Adrenal gland (tissue), 12 donors: ENCODE data around the gene PAIP2B. TPM values are rescaled to one million over a fixed set of nuclear protein-coding genes. Genes with fewer than 3 reads are reported as not detected.
"Not testable (repeated sequence)": the region's sequence is repeated elsewhere in the genome, so short reads cannot be mapped to it uniquely, and the experiment has no call there.

Experiments
- DNase-seq, 7 donors: peaks; one replicate each; pipeline ENCODE4 v3.0.0-alpha.2; 2019 to 2020
- H3K27ac ChIP-seq, 5 donors: fragments of 200-600 bp; sonication (generic) in 4 of 5; 1 replicate in 3 of 5; 2 replicates in 2 of 5; pipeline versions ENCODE4 v1.5.1 to v1.8.0; 2016 to 2020; ENCODE audit warnings: mild to moderate bottlenecking in 1 of 5
- H3K27me3 ChIP-seq: fragments of 200-600 bp; 2 replicates; pipeline ENCODE4 v1.8.0; 2021
- H3K36me3 ChIP-seq, 2 donors: fragments of 200-600 bp; replicated peaks in 1 of 2; 1 replicate in 1 of 2; 2 replicates in 1 of 2; pipeline versions ENCODE4 v1.5.1 to v1.8.0; 2018 to 2022
- H3K4me1 ChIP-seq, 2 donors: fragments of 200-600 bp; replicated peaks in 1 of 2; 1 replicate in 1 of 2; 2 replicates in 1 of 2; pipeline versions ENCODE4 v1.5.1 to v1.8.0; 2018 to 2021
- H3K4me3 ChIP-seq, 4 donors: fragments of 200-600 bp; sonication (generic) in 3 of 4; one replicate each; pipeline ENCODE4 v1.5.1; 2016 to 2018
- H3K9me3 ChIP-seq, 3 donors: fragments of 200-600 bp; sonication (generic) in 1 of 3; replicated peaks in 1 of 3; 1 replicate in 2 of 3; 2 replicates in 1 of 3; pipeline versions ENCODE4 v1.5.1 to v1.8.0; 2016 to 2021
- POLR2A ChIP-seq, 2 donors: fragments of 450-650 bp; IDR thresholded peaks; one replicate each; pipeline ENCODE4 v1.6.1; 2017; ENCODE audit warnings: antibody characterized with exemption in 2 of 2, mild to moderate bottlenecking in 2 of 2, moderate library complexity in 1 of 2
- WGBS, 4 donors: extraction: QIAGEN DNeasy Blood & Tissue Kit in 2 of 4; methylation state at CpG; one replicate each; pipeline versions ENCODE4 v1.1.5 to v1.1.7; 2013 to 2017; 5-methylcytosine and 5-hydroxymethylcytosine counted together
- intact Hi-C, 2 donors: fragments of 100-400 bp; cut with DNase I; formaldehyde crosslinking; loops; one replicate each; pipeline versions ENCODE4 v1.14.1 to v1.15.0; 2022 to 2023
- polyA plus RNA-seq, 3 donors: library from polyadenylated mRNA; stranded (reverse); fragments of 200-250 nt in 2 of 3; fragments of 350-450 nt in 1 of 3; fragmentation: Illumina TruSeq in 1 of 3; extraction: RNeasy Lipid Tissue Mini Kit (QIAGEN cat#74804) in 1 of 3; gene quantifications; one replicate each; pipeline ENCODE4 v1.2.3, GENCODE V29; 2013 to 2014
- total RNA-seq, 9 donors: library from RNA; depleted of rRNA in 4 of 9; stranded (reverse); fragments of >200 nt in 4 of 9; fragments of 120-200 nt in 1 of 9; fragmentation: NEBNext Ultra II Directional in 1 of 9; extraction: Animal tissue kit (Norgen Biotek cat#: 25700) in 1 of 9; gene quantifications; one replicate each; pipeline versions ENCODE4 v1.1.0 to v1.2.4, GENCODE V29; 2013 to 2023
- TF ChIP-seq, protein P1 (sequence below), 6 experiments: fragments of 450-650 bp in 4 of 6; fragments of 200-600 bp in 2 of 6; sonication (generic) in 1 of 6; IDR thresholded peaks; 1 replicate in 5 of 6; 2 replicates in 1 of 6; pipeline versions ENCODE4 v1.5.1 to v1.8.0; 2016 to 2021; ENCODE audit warnings: antibody characterized with exemption in 6 of 6, mild to moderate bottlenecking in 2 of 6, moderate library complexity in 1 of 6
- donor health status: healthy with polysubstance abuse.
- donor health status: Bipolar disorder and iron deficiency.
- donor health status: DM: yes; HTN: yes; CAD: no.
- donor health status: DM: no; HTN: no; CAD: no.
- donor health status: DM: no; HTN: no; CAD: no.
- donor health status: DM: yes; HTN: yes; CAD: no.

PAIP2B gene
- total and polyA plus RNA-seq, 12 donors = 0.54 to 5.9 (median 1.7) TPM

DNA sequence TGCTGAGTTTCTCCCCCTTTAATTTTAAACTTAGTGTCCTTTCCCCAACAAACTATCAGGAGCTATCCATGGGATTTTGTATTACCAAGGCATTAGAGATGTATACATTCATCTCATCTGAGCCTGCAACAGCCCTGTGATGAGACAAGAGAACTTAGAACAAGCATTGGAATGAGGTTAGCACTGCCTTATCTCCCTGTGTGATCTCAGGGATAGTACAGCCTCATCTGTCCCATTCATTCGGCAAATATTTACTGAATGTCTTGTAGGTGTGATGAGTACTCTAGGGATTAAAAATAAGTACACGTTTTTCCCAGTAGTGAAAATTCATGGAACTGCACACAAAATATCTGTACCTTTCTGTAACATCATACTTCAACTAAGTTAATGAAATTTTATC is 45.6 kb downstream of the PAIP2B start:
- H3K9me3 ChIP-seq = no peaks in the 10 kb centered on the region
- no peak for DNase-seq
- 64 to 68% (median 66%) methylated on average over 2 of the region's 2 CpGs for WGBS, 4 donors
- no peak for TF ChIP-seq POLR2A (IDR thresholded peaks at IDR 0.05)
- TF ChIP-seq, protein P1, sequence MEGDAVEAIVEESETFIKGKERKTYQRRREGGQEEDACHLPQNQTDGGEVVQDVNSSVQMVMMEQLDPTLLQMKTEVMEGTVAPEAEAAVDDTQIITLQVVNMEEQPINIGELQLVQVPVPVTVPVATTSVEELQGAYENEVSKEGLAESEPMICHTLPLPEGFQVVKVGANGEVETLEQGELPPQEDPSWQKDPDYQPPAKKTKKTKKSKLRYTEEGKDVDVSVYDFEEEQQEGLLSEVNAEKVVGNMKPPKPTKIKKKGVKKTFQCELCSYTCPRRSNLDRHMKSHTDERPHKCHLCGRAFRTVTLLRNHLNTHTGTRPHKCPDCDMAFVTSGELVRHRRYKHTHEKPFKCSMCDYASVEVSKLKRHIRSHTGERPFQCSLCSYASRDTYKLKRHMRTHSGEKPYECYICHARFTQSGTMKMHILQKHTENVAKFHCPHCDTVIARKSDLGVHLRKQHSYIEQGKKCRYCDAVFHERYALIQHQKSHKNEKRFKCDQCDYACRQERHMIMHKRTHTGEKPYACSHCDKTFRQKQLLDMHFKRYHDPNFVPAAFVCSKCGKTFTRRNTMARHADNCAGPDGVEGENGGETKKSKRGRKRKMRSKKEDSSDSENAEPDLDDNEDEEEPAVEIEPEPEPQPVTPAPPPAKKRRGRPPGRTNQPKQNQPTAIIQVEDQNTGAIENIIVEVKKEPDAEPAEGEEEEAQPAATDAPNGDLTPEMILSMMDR (IDR thresholded peaks at IDR 0.05) = no peak
- H3K4me3 ChIP-seq = no peak overlapping the region
- H3K36me3 ChIP-seq = no peaks in the 10 kb centered on the region
- no peaks in the 10 kb centered on the region for H3K27me3 ChIP-seq
- no peak overlapping the region for H3K27ac ChIP-seq
- intact Hi-C loops = no loop called here
- no peaks in the 10 kb centered on the region for H3K4me1 ChIP-seq

DNA sequence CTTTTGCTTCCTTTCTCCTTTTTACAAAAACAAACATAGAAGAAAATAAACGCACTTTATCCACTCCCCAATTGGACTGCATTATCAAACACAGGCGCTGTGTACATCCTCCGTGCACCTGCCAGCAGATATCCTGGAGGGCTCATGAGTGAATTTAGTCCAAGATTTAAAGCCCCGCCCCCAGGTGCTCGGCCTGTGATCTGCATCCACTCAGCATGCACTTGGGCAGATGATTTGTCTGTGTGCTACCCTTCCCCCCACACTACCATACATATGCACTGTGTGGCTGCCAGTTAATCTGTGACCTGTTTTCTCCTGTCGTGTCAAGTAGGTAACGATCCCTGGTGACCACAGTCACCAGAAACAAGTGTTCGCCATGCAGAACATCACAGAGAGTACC is 48.1 kb downstream of the PAIP2B start:
- H3K4me1 ChIP-seq, DNase-seq, H3K4me3 ChIP-seq, H3K36me3 ChIP-seq, intact Hi-C loops, H3K27me3 ChIP-seq, H3K27ac ChIP-seq, H3K9me3 ChIP-seq: not testable (repeated sequence)
- 68 to 78% (median 75%) methylated on average over 8 of the region's 8 CpGs for WGBS, 4 donors

DNA sequence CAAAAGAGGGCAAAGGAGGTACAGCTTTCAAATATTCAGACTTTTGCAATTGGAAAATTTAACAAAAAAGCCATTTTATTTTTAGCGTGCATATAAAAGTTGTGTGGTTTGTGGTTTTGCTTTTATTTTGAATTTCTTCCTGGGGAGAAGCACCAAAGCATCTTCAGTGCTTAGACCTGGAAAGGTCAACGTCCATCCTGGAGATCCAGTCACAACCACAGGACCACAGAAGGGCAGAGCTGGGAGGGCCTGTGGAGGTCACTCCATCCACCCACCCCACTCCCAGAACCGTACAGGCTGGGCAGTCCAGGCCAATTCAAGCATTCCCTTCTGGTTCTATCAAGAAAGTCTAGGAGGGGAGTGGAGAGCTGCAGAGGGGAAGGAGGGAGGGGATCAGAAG is 52.7 kb downstream of the PAIP2B start:
- no peak overlapping the region for H3K27ac ChIP-seq
- no peaks in the 10 kb centered on the region for H3K9me3 ChIP-seq
- no peaks in the 10 kb centered on the region for H3K4me1 ChIP-seq
- H3K4me3 ChIP-seq = no peak overlapping the region
- TF ChIP-seq POLR2A (IDR thresholded peaks at IDR 0.05) = no peak
- TF ChIP-seq, protein P1 (IDR thresholded peaks at IDR 0.05) = no peak
- no peak for DNase-seq
- intact Hi-C loops = no loop called here
- no peaks in the 10 kb centered on the region for H3K36me3 ChIP-seq
- WGBS, 4 donors = 55 to 67% (median 59%) methylated on average over 3 of the region's 3 CpGs
- peaks cover 3% of the 10 kb centered on the region for H3K27me3 ChIP-seq

DNA sequence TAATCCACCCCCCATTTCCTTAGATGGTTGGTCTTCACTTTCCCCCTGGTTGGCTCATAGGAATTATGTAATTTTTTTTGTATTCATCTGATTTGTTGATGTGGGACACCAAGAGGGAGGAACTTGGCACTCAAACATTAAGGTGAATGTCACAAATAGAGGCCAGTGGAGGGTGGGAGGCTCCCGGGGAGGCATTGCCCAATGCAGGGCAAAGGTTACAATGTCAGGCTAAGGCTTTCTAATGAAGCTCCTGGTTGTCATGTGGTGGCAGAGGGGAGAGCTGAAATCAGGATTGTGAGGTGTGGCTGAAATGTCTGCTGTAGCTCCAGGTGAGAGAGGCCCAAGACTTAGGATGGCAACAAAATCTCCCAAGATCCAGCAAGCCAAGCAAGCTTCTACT is 53.8 kb downstream of the PAIP2B start:
- no peak for DNase-seq
- TF ChIP-seq POLR2A (IDR thresholded peaks at IDR 0.05) = no peak
- TF ChIP-seq, protein P1 (IDR thresholded peaks at IDR 0.05) = no peak
- intact Hi-C loops = no loop called here
- H3K9me3 ChIP-seq = no peaks in the 10 kb centered on the region
- 46 to 77% (median 61%) methylated on average over 1 of the region's 1 CpG for WGBS, 4 donors
- H3K27me3 ChIP-seq = peaks cover 3% of the 10 kb centered on the region
- no peak overlapping the region for H3K4me3 ChIP-seq
- H3K36me3 ChIP-seq = no peaks in the 10 kb centered on the region
- no peak overlapping the region for H3K27ac ChIP-seq
- H3K4me1 ChIP-seq = no peaks in the 10 kb centered on the region

DNA sequence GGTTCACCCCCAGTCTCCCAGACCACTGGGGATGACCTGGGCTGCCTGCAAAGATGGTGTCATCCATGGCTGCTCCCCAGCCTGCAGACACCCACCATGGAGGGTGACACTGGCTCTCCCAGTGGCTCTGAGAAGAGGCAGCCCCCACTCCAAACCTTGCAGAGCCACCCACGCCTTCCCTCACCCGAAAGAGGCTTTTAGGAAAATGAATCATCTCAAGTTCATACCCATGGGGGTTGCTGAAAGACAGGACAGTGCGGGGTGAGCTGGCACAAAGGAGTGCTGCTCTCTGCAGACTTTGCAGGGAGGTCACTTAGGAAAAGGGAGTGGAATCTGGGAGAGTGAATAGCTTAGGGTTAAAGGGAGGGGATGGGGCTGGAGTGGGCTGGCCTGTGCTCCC is 60.1 kb downstream of the PAIP2B start:
- intact Hi-C loops = no loop called here
- no peak for DNase-seq
- no peak overlapping the region for H3K27ac ChIP-seq
- H3K4me3 ChIP-seq = no peak overlapping the region
- TF ChIP-seq, protein P1 (IDR thresholded peaks at IDR 0.05) = no peak
- TF ChIP-seq POLR2A (IDR thresholded peaks at IDR 0.05) = no peak
- no peaks in the 10 kb centered on the region for H3K27me3 ChIP-seq
- no peaks in the 10 kb centered on the region for H3K36me3 ChIP-seq
- H3K4me1 ChIP-seq = no peaks in the 10 kb centered on the region
- H3K9me3 ChIP-seq = no peaks in the 10 kb centered on the region
- 41 to 78% (median 65%) methylated on average over 2 to 3 of the region's 3 CpGs for WGBS, 4 donors
